Measurements from ENCODE around the gene ALDH9A1. TPM values are rescaled to one million over a fixed set of nuclear protein-coding genes. Genes with fewer than 3 reads are reported as not detected.
"Not testable (repeated sequence)": the region's sequence is repeated elsewhere in the genome, so short reads cannot be mapped to it uniquely, and the experiment has no call there.

Gene ALDH9A1
- total RNA-seq: 44.7 and 47.9 TPM in 2 replicates

GRCh38 chr1:165697881-165698760 is at the start of gene ALDH9A1:
Gene ALDH9A1, minus strand, starts transcription at chr1:165698562. Its CDS starts 4 bp downstream, at chr1:165698558.
- DNase-seq (ENCODE audit: extremely low read depth, low read depth, low spot score): no peak

- DNase-seq (ENCODE audit: extremely low read depth, low read depth, low spot score): no peak
Measured at GRCh38 chr1:165747632-165748447, 49.5 kb upstream of the ALDH9A1 start.

GRCh38 chr1:165744913-165745312 is 46.6 kb upstream of the ALDH9A1 start:
- DNase-seq (ENCODE audit: extremely low read depth, low read depth, low spot score): not testable (repeated sequence)

- no peak for DNase-seq (ENCODE audit: extremely low read depth, low read depth, low spot score)
Measured at GRCh38 chr1:165742194-165742593, 43.8 kb upstream of the ALDH9A1 start.

- DNase-seq (ENCODE audit: extremely low read depth, low read depth, low spot score): no peak
Measured at GRCh38 chr1:165738794-165739193, 40.4 kb upstream of the ALDH9A1 start.

GRCh38 chr1:165737196-165737595 is 38.8 kb upstream of the ALDH9A1 start:
- DNase-seq (ENCODE audit: extremely low read depth, low read depth, low spot score): no peak

- DNase-seq (ENCODE audit: extremely low read depth, low read depth, low spot score): no peak
Measured at GRCh38 chr1:165734906-165735305, 36.5 kb upstream of the ALDH9A1 start.

GRCh38 chr1:165726841-165727240 is 28.5 kb upstream of the ALDH9A1 start:
- DNase-seq (ENCODE audit: extremely low read depth, low read depth, low spot score): no peak

- DNase-seq (ENCODE audit: extremely low read depth, low read depth, low spot score): no peak
Measured at GRCh38 chr1:165726169-165726568, 27.8 kb upstream of the ALDH9A1 start.

GRCh38 chr1:165717918-165718515 is 19.7 kb upstream of the ALDH9A1 start:
- DNase-seq (ENCODE audit: extremely low read depth, low read depth, low spot score): no peak

GRCh38 chr1:165716265-165717051 is 18.1 kb upstream of the ALDH9A1 start:
- DNase-seq (ENCODE audit: extremely low read depth, low read depth, low spot score): not testable (repeated sequence)

GRCh38 chr1:165712764-165713163 is 14.4 kb upstream of the ALDH9A1 start:
- no peak for DNase-seq (ENCODE audit: extremely low read depth, low read depth, low spot score)

- no peak for DNase-seq (ENCODE audit: extremely low read depth, low read depth, low spot score)
Measured at GRCh38 chr1:165707984-165708706, 9.8 kb upstream of the ALDH9A1 start.

- DNase-seq (ENCODE audit: extremely low read depth, low read depth, low spot score): no peak
Measured at GRCh38 chr1:165703648-165704047, 5.3 kb upstream of the ALDH9A1 start.

GRCh38 chr1:165701922-165702321 is 3.6 kb upstream of the ALDH9A1 start:
- not testable (repeated sequence) for DNase-seq (ENCODE audit: extremely low read depth, low read depth, low spot score)

- DNase-seq (ENCODE audit: extremely low read depth, low read depth, low spot score): no peak
Measured at GRCh38 chr1:165699577-165699976, 1.2 kb upstream of the ALDH9A1 start.

GRCh38 chr1:165698761-165699052 is 345 bp upstream of the ALDH9A1 start:
- DNase-seq (ENCODE audit: extremely low read depth, low read depth, low spot score): no peak

GRCh38 chr1:165697491-165697880 is 876 bp downstream of the ALDH9A1 start:
- no peak for DNase-seq (ENCODE audit: extremely low read depth, low read depth, low spot score)

GRCh38 chr1:165696625-165697100 is 1.7 kb downstream of the ALDH9A1 start:
- DNase-seq (ENCODE audit: extremely low read depth, low read depth, low spot score): no peak

- no peak for DNase-seq (ENCODE audit: extremely low read depth, low read depth, low spot score)
Measured at GRCh38 chr1:165695031-165695430, 3.3 kb downstream of the ALDH9A1 start.
